Activated CD4-positive, alpha-beta T cell treated with anti-CD3 and anti-CD28 coated beads for 36 hours (primary cell): ENCODE data around the gene GRB14. TPM values are rescaled to one million over a fixed set of nuclear protein-coding genes. Genes with fewer than 3 reads are reported as not detected.
"Not testable (repeated sequence)": the region's sequence is repeated elsewhere in the genome, so short reads cannot be mapped to it uniquely, and the experiment has no call there.

Experiments
- ATAC-seq: fragments of 200-7000 bp; cut with Tn5 transposase; one replicate; pipeline ENCODE4 v1.10.0; 2021; ENCODE audit warnings: mild to moderate bottlenecking, moderate library complexity
- CTCF ChIA-PET: fragments of 350-600 bp; sonication (Branson Sonifier 250); formaldehyde crosslinking; loops from one replicate; lab custom pipeline; 2021; ENCODE audit warnings: antibody characterized with exemption; lab: Charles Lee
- POLR2A ChIA-PET: fragments of 350-600 bp; sonication (Branson Sonifier 250); formaldehyde crosslinking; loops from one replicate; lab custom pipeline; 2021; ENCODE audit warnings: antibody characterized with exemption, inconsistent platforms; lab: Charles Lee
- DNase-seq: peaks from one replicate; pipeline ENCODE4 v3.0.0-alpha.2; 2020
- H3K27ac Mint-ChIP-seq: one replicate; pipeline ENCODE4 v1.8.0; 2021; ENCODE audit warnings: mixed read lengths
- H3K27me3 Mint-ChIP-seq: one replicate; pipeline ENCODE4 v1.8.0; 2021; ENCODE audit warnings: mixed read lengths
- H3K36me3 Mint-ChIP-seq: one replicate; pipeline ENCODE4 v1.8.0; 2021; ENCODE audit warnings: low read depth, mixed read lengths
- H3K4me1 Mint-ChIP-seq: one replicate; pipeline ENCODE4 v1.8.0; 2021; ENCODE audit warnings: mixed read lengths
- H3K4me3 Mint-ChIP-seq: one replicate; pipeline ENCODE4 v1.8.0; 2021; ENCODE audit warnings: mild to moderate bottlenecking, moderate library complexity, mixed read lengths
- H3K9me3 Mint-ChIP-seq: one replicate; pipeline ENCODE4 v1.8.0; 2021; ENCODE audit warnings: low read depth, mixed read lengths
- intact Hi-C, 2 experiments: fragments of 100-400 bp; cut with DNase I in 1 of 2; cut with micrococcal nuclease in 1 of 2; formaldehyde crosslinking; loops; one replicate each; pipeline versions ENCODE4 v1.14.2 to v1.15.1; 2022 to 2024; cut with DNase I, micrococcal nuclease
- total RNA-seq, 2 experiments: library from RNA; stranded (reverse); gene quantifications; one replicate each; pipeline ENCODE4 v1.2.3, GENCODE V29; 2021

GRB14 gene
- total RNA-seq, 2 experiments from 2014 or later, result not detected

GRCh38 chr2:164644036-164644700 is 22.9 kb upstream of the GRB14 start:
- ATAC-seq, result no peak
- Mint-ChIP-seq H3K27ac (no peak overlapping the region), H3K27me3 (no peaks in the 10 kb centered on the region), H3K36me3 (no peaks in the 10 kb centered on the region), H3K4me3 (no peak overlapping the region), H3K9me3 (peaks cover 7% of the 10 kb centered on the region), H3K4me1 (no peaks in the 10 kb centered on the region)
- CTCF ChIA-PET, result no interaction called here
- POLR2A ChIA-PET, result interaction anchor here (0.6 kb wide), 1 partner anchor 134 kb away, joined by 6 read pairs; no protein-coding TSS in a partner anchor
- DNase-seq, result no peak
- intact Hi-C loops, result no loop called here

GRCh38 chr2:164642946-164643555 is 21.8 kb upstream of the GRB14 start:
- ATAC-seq, result no peak
- intact Hi-C loops, result no loop called here
- CTCF ChIA-PET, result no interaction called here
- no peak for DNase-seq
- Mint-ChIP-seq H3K27ac (no peak overlapping the region), H3K9me3 (peaks cover 4% of the 10 kb centered on the region), H3K4me1 (no peaks in the 10 kb centered on the region), H3K4me3 (no peak overlapping the region), H3K27me3 (no peaks in the 10 kb centered on the region), H3K36me3 (no peaks in the 10 kb centered on the region)
- POLR2A ChIA-PET, result no interaction called here

DNA sequence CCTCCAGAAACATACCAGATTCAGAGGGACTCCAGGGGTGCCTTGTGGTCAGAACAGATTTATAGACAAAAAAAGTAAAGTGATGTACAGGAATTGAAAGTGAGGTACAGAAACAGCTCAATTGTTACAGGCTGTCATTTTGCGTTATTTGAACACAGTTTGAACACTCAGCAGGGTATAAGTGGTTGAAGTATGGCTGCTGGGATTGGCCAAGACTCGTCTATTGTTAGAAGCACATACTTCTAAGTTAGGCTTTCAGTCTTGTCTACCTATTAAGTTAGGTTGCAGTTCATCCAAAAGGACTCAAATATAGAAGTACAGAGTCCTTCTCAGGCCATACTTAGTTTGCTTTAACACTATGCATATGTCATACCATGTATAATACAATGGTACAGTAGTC is 21.0 kb upstream of the GRB14 start:
- Mint-ChIP-seq H3K27me3 (no peaks in the 10 kb centered on the region), H3K9me3 (no peaks in the 10 kb centered on the region), H3K4me1 (no peaks in the 10 kb centered on the region), H3K36me3 (no peaks in the 10 kb centered on the region), H3K27ac (no peak overlapping the region), H3K4me3 (no peak overlapping the region)
- intact Hi-C loops, result no loop called here
- ATAC-seq (no peak), DNase-seq (no peak)
- ChIA-PET POLR2A (no interaction called here), CTCF (no interaction called here)

DNA sequence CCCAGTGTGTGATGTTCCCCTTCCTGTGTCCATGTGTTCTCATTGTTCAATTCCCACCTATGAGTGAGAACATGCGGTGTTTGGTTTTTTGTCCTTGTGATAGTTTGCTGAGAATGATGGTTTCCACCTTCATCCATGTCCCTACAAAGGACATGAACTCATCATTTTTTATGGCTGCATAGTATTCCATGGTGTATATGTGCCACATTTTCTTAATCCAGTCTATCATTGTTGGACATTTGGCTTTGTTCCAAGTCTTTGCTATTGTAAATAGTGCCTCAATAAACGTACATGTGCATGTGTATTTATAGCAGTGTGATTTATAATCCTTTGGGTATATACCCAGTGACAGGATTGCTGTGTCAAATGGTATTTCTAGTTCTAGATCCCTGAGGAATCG is 7.0 kb upstream of the GRB14 start:
- H3K4me3 Mint-ChIP-seq, H3K36me3 Mint-ChIP-seq, POLR2A ChIA-PET, H3K4me1 Mint-ChIP-seq, DNase-seq, H3K9me3 Mint-ChIP-seq, H3K27me3 Mint-ChIP-seq, ATAC-seq, H3K27ac Mint-ChIP-seq, CTCF ChIA-PET, intact Hi-C loops: not testable (repeated sequence)

GRCh38 chr2:164625378-164625971 is 4.2 kb upstream of the GRB14 start:
- no peak for ATAC-seq
- no peaks in the 10 kb centered on the region for H3K36me3 Mint-ChIP-seq
- peaks cover 15% of the 10 kb centered on the region for H3K27me3 Mint-ChIP-seq
- peaks cover 4% of the 10 kb centered on the region for H3K4me1 Mint-ChIP-seq
- H3K9me3 Mint-ChIP-seq, result no peaks in the 10 kb centered on the region
- DNase-seq, result no peak
- intact Hi-C loops, result no loop called here
- ChIA-PET POLR2A (no interaction called here), CTCF (interaction anchor here (0.7 kb wide), 1 partner anchor 1504 kb away, joined by 4 read pairs; no protein-coding TSS in a partner anchor)
- no peak overlapping the region for H3K4me3 Mint-ChIP-seq
- no peak overlapping the region for H3K27ac Mint-ChIP-seq

GRCh38 chr2:164624316-164624715 is 3.0 kb upstream of the GRB14 start:
- intact Hi-C loops, result no loop called here
- CTCF ChIA-PET, result interaction anchor here (1.0 kb wide), 1 partner anchor 24 kb away, joined by 4 read pairs; no protein-coding TSS in a partner anchor
- Mint-ChIP-seq H3K4me3 (no peak overlapping the region), H3K4me1 (peaks cover 4% of the 10 kb centered on the region), H3K36me3 (no peaks in the 10 kb centered on the region), H3K27ac (no peak overlapping the region), H3K9me3 (no peaks in the 10 kb centered on the region), H3K27me3 (peaks cover 19% of the 10 kb centered on the region)
- DNase-seq (no peak), ATAC-seq (no peak)
- POLR2A ChIA-PET, result no interaction called here

DNA sequence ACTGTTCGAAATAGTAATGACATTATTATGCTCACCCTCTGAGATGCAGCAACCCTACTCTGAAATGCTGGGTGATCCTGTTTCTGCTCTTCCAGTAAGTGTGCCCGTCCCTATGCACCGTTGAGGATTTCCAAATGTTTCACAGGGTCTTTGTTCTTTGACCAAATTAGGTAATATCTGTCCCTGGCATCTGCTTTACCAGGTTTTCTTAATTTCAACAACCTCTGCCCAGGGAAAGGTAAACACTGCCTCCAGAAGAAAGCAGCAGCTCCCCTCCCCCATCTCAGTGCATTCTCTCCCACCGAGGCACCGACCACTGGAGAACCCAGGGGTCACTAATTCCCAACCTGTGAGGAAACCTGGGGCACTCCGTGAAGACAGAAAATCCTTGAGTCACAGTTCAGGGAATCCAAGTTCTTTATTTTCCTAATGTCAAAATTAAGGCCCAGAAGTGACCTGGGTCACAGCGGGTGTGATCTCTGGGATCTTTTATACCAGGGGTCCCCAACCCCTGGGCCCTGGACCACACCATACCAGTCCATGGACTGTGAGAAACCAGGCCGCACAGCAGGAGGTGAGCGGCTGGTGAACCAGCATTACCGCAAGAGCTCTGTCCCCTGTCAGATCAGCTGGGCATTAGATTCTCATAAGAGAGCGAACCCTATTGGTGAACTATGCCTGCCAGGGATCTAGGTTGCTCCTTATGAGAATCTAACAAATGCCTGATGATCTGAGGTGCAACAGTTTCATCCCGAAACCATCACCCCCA is 1.2 kb upstream of the GRB14 start:
- CTCF ChIA-PET, result no interaction called here

GRCh38 chr2:164621764-164622105 is 453 bp upstream of the GRB14 start:
- Mint-ChIP-seq H3K4me1 (peaks cover 4% of the 10 kb centered on the region), H3K27ac (no peak overlapping the region), H3K36me3 (no peaks in the 10 kb centered on the region), H3K27me3 (peaks cover 24% of the 10 kb centered on the region), H3K4me3 (peak overlapping the region; percentile 35), H3K9me3 (no peaks in the 10 kb centered on the region)
- intact Hi-C loops, result no loop called here
- DNase-seq (no peak), ATAC-seq (no peak)
- ChIA-PET CTCF (no interaction called here), POLR2A (interaction anchor here (0.6 kb wide), 1 partner anchor 19 kb away, joined by 3 read pairs; no protein-coding TSS in a partner anchor)

More for the DNA sequence above, 1.2 kb upstream of the GRB14 start:
- DNase-seq (no peak), ATAC-seq (no peak)
- POLR2A ChIA-PET, result no interaction called here
- H3K27ac Mint-ChIP-seq, result no peak overlapping the region
- H3K27me3 Mint-ChIP-seq, result peaks cover 24% of the 10 kb centered on the region
- H3K36me3 Mint-ChIP-seq, result no peaks in the 10 kb centered on the region
- H3K4me1 Mint-ChIP-seq, result peaks cover 4% of the 10 kb centered on the region
- H3K4me3 Mint-ChIP-seq, result no peak overlapping the region
- no peaks in the 10 kb centered on the region for H3K9me3 Mint-ChIP-seq
- intact Hi-C loops, result no loop called here

- intact Hi-C loops, result no loop called here
- Mint-ChIP-seq H3K27me3 (peaks cover 24% of the 10 kb centered on the region), H3K27ac (no peak overlapping the region), H3K4me3 (no peak overlapping the region), H3K36me3 (no peaks in the 10 kb centered on the region), H3K4me1 (peaks cover 4% of the 10 kb centered on the region), H3K9me3 (no peaks in the 10 kb centered on the region)
- no peak for ATAC-seq
- POLR2A ChIA-PET, result no interaction called here
- CTCF ChIA-PET, result no interaction called here
- DNase-seq, result no peak
Measured at GRCh38 chr2:164620457-164620856, 825 bp downstream of the GRB14 start.

- H3K9me3 Mint-ChIP-seq, result no peaks in the 10 kb centered on the region
- peaks cover 18% of the 10 kb centered on the region for H3K27me3 Mint-ChIP-seq
- no peaks in the 10 kb centered on the region for H3K36me3 Mint-ChIP-seq
- POLR2A ChIA-PET, result no interaction called here
- H3K4me1 Mint-ChIP-seq, result peaks cover 4% of the 10 kb centered on the region
- CTCF ChIA-PET, result no interaction called here
- H3K27ac Mint-ChIP-seq, result no peak overlapping the region
- intact Hi-C loops, result no loop called here
- ATAC-seq (peak; percentile 39), DNase-seq (no peak)
- H3K4me3 Mint-ChIP-seq, result no peak overlapping the region
Measured at GRCh38 chr2:164617466-164617865, 3.8 kb downstream of the GRB14 start.

GRCh38 chr2:164613321-164613982 is 7.8 kb downstream of the GRB14 start:
- intact Hi-C loops, result no loop called here
- Mint-ChIP-seq H3K4me3 (no peak overlapping the region), H3K27ac (no peak overlapping the region), H3K36me3 (no peaks in the 10 kb centered on the region), H3K27me3 (no peaks in the 10 kb centered on the region), H3K4me1 (no peaks in the 10 kb centered on the region), H3K9me3 (no peaks in the 10 kb centered on the region)
- ATAC-seq (no peak), DNase-seq (no peak)
- CTCF ChIA-PET, result interaction anchor here (1.2 kb wide), 1 partner anchor 11 kb away, joined by 4 read pairs; no protein-coding TSS in a partner anchor
- POLR2A ChIA-PET, result no interaction called here
